Measurements from ENCODE around the gene RNF208. TPM values are rescaled to one million over a fixed set of nuclear protein-coding genes. Genes with fewer than 3 reads are reported as not detected.
"Not testable (repeated sequence)": the region's sequence is repeated elsewhere in the genome, so short reads cannot be mapped to it uniquely, and the experiment has no call there.

Gene RNF208
- polyA plus RNA-seq, 1 donor from 2014 or later, result not detected

DNA sequence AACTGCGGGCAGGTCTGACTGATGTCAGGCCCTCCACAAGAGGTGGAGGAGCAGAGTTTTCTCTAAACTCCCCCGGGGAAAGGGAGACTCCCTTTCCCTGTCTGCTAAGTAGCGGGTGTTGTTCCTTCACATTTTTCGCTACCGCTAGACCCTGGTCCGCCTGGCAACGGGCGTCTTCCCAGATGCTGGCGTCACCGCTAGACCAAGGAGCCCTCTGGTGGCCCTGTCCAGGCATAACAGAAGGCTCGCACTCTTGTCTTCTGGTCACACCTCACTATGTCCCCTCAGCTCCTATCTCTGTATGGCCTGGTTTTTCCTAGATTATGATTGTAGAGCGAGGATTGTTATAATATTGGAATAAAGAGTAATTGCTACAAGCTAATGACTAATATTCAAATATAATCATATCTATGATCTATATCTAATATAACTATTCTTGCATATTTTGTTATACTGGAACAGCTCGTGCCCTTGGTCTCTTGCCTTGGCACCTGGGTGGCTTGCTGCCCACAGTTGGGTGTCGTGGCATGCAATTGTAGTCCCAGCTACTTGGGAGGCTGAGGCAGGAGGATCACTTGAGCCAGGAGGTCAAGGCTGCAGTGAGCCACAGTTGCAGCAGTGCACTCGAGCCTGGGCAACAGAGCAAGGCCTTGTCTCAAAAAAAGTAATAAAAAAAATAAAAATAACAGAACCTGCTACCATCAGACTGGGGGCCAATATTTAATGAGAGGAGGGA, 40.3 kb upstream of the RNF208 start:
- not testable (repeated sequence) for H3K4me1 Mint-ChIP-seq, H3K27me3 Mint-ChIP-seq, H3K9me3 Mint-ChIP-seq, H3K36me3 Mint-ChIP-seq
- H3K27ac Mint-ChIP-seq, result peak overlapping the region in 1 of 3 donors; percentile 14
- H3K4me3 Mint-ChIP-seq, result peak overlapping the region in 1 of 4 donors; percentile 50

DNA sequence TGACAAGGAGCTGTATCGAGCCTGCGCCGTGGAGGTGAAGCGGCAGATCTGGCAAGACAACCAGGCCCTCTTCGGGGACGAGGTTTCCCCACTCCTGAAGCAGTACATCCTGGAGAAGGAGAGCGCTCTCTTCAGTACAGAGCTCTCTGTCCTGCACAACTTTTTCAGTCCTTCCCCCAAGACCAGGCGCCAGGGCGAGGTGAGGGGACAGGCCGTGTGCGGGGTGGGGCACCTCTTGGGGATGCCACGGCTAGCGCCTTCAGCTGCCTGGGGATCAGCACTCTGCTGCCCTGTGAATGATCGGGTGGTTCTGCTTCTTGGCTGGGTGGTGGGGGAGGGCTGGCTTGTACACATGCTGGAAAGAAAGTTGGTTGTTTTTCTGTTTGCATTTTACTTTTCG, 34.8 kb upstream of the RNF208 start:
- H3K27me3 Mint-ChIP-seq, result no peaks in the 10 kb centered on the region
- H3K4me3 Mint-ChIP-seq, result peak overlapping the region; percentile 84 to 96 (median 90)
- no peaks in the 10 kb centered on the region for H3K9me3 Mint-ChIP-seq
- H3K36me3 Mint-ChIP-seq, result peaks cover 1% of the 10 kb centered on the region
- peaks cover 4 to 16% (median 9%) of the 10 kb centered on the region in 3 donors for H3K4me1 Mint-ChIP-seq
- H3K27ac Mint-ChIP-seq, result no peak overlapping the region

DNA sequence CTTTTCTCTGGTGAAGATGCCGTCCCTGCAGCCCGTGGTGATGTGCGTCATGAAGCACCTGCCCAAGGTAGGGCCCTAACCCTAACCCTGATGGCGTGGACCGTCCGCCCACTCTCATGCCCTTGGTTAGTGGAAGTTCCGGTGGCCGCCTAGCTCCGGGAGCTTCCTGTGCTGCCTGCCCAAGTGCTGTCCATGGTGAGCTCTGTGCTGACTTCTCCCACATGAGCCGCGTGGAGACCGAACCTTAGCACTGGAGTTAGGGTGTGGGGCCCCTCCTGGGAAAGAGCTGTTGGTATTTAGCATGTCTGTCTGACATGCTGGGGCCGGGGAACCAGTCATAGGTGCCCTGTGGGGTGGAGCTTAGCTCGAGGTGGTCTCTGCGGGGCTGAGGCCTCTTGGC, 34.3 kb upstream of the RNF208 start:
- peak overlapping the region; percentile 89 to 96 (median 92) for H3K4me3 Mint-ChIP-seq

DNA sequence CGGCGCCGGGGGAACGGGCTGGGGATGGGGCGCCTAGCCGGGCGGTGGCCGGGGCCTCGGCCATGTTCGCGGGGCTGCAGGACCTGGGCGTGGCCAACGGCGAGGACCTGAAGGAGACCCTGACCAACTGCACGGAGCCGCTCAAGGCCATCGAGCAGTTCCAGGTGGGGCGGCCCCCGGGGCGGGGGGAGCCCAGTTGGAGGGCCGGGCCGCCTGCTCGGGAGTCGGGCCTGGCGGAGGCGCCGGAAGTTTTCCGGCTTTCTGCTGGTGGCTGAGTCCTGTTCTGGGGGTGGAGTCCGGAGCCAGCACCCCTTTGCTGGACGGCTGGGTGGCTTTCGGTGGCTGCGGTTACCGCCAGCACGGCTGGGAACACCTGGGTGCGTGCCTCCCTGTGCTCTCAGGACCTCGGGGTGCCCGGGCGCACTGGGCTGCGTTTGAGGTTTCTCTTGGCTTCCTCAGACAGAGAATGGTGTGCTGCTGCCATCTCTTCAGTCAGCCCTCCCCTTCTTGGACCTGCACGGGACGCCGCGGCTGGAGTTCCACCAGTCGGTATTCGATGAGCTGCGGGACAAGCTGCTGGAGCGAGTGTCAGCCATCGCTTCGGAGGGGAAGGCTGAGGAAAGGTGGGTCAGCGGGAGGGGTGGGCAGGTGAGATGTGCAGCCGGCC, 33.5 kb upstream of the RNF208 start:
- H3K27ac Mint-ChIP-seq, result peak overlapping the region; percentile 13 to 92 (median 89)
- no peaks in the 10 kb centered on the region for H3K9me3 Mint-ChIP-seq
- peaks cover 1% of the 10 kb centered on the region for H3K36me3 Mint-ChIP-seq
- no peaks in the 10 kb centered on the region for H3K27me3 Mint-ChIP-seq
- H3K4me3 Mint-ChIP-seq, result peak overlapping the region; percentile 89 to 96 (median 92)
- peaks cover 0 to 16% (median 5%) of the 10 kb centered on the region in 3 donors for H3K4me1 Mint-ChIP-seq

More for the DNA sequence above, 34.3 kb upstream of the RNF208 start:
- Mint-ChIP-seq H3K36me3 (peaks cover 1% of the 10 kb centered on the region), H3K27me3 (no peaks in the 10 kb centered on the region), H3K27ac (peak overlapping the region in 1 of 3 donors; percentile 13), H3K4me1 (peaks cover 0 to 16% (median 5%) of the 10 kb centered on the region in 3 donors), H3K9me3 (no peaks in the 10 kb centered on the region)

DNA sequence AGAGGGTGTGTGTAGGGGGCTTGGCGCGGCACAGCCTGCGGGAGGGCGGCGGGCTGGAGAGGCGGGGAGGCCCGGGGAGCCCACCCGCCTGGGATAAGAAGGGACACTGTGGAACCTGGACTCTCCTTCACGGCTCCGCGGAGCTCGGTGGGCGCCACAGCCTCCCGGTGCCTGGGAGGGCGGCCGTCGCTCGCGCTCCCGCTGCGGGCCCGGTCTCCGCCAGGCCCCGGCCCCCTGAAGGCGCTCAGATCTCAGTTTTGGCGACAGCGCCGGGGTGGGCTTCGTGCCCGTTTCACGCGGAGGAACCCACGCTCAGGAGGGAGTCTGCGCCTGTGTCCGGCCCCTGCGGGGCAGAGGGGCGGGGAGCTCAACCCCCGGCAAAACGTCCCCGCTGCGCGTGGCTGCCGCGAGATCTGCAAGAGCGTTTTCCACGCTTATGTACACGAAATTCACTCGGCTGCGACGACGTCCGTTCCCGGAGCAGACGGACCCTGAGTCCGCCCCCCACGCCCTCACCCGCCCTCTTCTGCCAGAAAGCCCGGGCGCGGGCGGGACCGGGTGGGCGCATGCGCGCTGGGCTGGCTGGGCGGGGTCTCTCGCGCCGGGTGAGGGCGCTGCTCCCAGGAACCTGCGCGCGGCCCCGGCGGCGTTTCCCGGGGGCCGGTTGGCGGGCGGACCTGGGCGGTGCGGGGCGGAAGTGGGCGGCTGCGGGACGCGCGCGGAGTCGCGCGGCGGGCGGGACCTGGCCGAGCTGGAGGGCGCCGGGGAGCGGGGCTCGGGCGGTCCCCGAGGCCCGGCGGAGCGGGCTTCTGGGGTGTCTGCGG, 32.8 kb upstream of the RNF208 start, which contains the start of gene NELFB:
Gene NELFB, plus strand, starts transcription at position 704 of the 824 bp plus-strand sequence.
- peaks cover 0 to 16% (median 5%) of the 10 kb centered on the region in 3 donors for H3K4me1 Mint-ChIP-seq
- H3K36me3 Mint-ChIP-seq, result peaks cover 1% of the 10 kb centered on the region
- H3K27ac Mint-ChIP-seq, result peak within 1 kb of the TSS; percentile 13 to 92 (median 89)
- no peaks in the 10 kb centered on the region for H3K27me3 Mint-ChIP-seq
- H3K9me3 Mint-ChIP-seq, result no peaks in the 10 kb centered on the region
- peak within 1 kb of the TSS; percentile 89 to 97 (median 93) for H3K4me3 Mint-ChIP-seq

DNA sequence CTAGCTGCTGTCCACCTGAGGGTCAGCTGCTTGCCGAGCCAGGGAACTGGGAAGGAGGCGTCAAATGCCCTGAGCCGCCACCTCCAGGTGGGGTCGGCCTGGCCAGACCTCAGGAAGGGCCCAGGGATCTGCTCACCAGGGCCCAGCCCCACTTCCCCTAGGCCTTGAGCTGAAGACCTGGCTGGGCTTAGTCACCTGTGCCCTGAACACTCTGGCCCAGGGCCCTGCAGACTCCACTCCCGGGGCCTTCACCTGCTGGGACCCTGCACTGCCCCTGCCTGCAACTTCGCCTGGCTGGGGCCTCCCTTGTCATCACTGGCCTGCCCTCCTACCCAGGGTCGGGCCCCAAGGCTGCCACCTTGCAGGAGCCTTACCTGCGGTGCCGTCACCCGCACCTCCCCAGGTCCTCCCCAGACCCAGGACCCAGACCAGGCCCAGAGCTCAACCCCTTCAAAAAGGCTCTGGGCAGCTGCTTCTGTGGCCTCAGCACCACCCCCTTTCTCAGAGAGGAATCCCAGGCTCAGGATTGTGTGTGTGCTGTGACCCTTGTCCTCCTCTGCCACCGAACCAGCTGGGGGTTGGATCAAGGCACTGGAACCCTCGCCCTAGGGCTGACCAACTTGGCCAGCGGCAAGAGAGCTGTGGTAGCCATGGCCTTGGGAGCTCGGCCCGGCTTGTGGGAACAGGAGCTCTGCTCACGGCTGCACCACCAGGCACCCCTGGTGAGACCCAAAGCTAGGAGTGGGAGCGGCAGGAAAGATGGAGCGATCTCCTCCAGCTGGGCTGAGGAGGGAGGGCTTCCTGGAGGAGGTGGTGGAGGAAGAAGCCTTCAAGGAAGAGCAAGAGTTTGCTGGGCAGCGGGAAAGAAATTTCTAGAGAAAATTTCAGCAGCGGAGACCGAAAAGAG, 31.9 kb upstream of the RNF208 start:
- Mint-ChIP-seq H3K36me3 (peaks cover 1% of the 10 kb centered on the region), H3K9me3 (no peaks in the 10 kb centered on the region), H3K27me3 (no peaks in the 10 kb centered on the region), H3K27ac (peak overlapping the region in 2 of 3 donors; percentile 33 to 88), H3K4me1 (peaks cover 0 to 16% (median 5%) of the 10 kb centered on the region in 3 donors), H3K4me3 (peak overlapping the region; percentile 78 to 97 (median 86))

DNA sequence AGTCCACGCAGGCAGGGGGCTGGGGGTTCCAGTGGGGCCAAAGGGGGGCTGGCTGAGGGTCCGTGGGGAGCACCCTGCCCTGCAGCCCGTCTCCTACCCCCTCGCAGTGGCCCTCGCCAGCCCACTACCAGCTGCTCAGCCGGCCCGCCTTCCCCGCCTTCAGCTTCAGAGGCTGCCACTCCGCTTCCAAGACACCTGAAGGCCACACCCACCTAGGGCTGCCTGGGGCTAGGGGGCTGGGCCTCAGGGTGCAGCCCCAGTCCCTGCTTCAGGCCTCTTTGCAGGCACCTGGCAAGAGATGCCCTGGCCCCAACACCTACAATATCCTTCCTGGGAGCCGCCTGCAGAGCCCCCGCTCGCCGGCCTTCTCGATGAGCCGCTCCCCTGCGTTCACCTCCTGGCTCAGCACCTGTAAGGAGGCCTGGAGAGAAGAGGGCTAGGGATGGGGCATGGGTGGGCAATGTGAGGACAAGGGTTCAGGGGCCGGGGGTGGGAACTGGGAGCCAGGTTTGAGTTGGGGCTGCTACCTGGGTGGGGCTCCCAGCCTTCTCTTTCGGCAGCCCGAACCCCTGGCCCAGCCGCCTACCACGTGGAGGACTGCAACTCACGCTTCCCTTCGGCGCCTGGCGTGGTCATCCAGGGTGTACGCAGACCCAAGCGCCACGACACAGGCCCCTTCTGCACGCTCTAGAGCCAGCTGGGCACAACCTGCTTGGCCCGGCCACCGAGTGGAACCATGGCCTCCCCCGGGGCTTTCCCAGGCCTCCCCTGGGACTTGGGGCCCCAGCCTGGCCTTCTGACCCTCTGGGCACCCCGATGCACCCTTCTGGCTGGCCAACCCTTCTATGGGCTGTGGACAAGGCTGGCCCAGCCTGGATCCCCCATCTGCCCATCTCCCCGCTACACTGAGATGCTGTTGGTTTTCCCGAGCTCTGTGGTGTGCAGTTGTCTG, 30.8 kb upstream of the RNF208 start:
- H3K4me3 Mint-ChIP-seq, result peak overlapping the region in 3 of 4 donors; percentile 65 to 97 (median 79)
- H3K27ac Mint-ChIP-seq, result peak overlapping the region in 1 of 3 donors; percentile 88
- peaks cover 1% of the 10 kb centered on the region for H3K36me3 Mint-ChIP-seq

DNA sequence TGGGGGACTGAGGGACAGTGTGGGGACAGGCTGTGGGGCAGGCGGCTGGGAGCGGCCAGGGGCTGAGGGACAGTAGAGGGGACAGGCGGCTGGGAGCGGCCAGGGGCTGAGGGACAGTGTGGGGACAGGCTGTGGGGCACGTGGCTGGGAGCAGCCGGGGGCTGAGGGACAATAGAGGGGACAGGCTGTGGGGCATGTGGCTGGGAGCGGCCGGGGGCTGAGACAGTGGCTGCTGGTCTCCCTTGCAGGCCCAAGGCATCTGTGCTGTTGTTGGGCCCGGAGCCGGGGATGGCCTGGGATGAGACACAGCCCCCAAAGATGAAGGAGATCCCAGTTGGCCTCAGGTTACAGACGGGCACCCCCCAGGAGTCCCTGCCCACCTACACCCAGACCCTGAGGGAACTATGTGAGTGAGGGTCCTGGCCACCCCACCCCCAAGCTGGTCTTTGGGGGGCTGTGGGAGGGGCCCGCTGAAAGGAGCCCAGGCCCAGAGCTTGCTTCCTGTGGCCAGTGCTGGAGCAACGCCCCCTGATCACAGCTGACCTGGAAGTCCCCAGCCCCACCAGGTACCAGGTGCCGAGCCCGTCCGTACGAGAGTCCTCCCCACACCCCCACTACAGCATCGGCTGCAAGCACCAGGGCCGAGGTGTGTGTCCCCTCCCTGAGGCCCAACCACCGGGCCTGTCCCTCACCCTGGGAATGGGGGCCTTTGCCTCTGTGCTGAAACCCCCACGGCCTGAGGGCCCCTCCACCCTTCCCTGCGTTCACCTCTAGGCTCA, 29.6 kb upstream of the RNF208 start:
- peaks cover 0 to 12% (median 5%) of the 10 kb centered on the region in 3 donors for H3K4me1 Mint-ChIP-seq
- no peak overlapping the region for H3K27ac Mint-ChIP-seq
- no peaks in the 10 kb centered on the region for H3K9me3 Mint-ChIP-seq
- no peak overlapping the region for H3K4me3 Mint-ChIP-seq
- H3K36me3 Mint-ChIP-seq, result no peaks in the 10 kb centered on the region
- H3K27me3 Mint-ChIP-seq, result no peaks in the 10 kb centered on the region

More for the DNA sequence above, 30.8 kb upstream of the RNF208 start:
- no peaks in the 10 kb centered on the region for H3K9me3 Mint-ChIP-seq
- no peaks in the 10 kb centered on the region for H3K27me3 Mint-ChIP-seq
- H3K4me1 Mint-ChIP-seq, result peaks cover 0 to 16% (median 5%) of the 10 kb centered on the region in 3 donors

DNA sequence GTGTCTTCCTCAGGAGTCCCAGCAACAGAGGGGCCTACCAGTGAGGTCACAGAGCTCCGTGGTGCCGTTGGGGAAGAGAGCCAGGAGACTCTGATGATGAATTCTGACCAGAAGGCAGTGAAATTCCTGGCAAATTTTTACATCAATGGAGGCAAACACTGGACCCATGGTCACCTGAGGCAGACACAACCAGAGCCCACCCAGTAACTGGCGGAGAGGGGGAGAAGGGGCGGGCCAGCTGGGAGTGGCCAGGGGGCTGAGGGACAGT, 29.1 kb upstream of the RNF208 start, which contains the start of gene STPG3:
Gene STPG3, plus strand, starts transcription at position 93 of the 268 bp plus-strand sequence. Its CDS starts 1 bp downstream, at position 94.
- Mint-ChIP-seq H3K27me3 (no peaks in the 10 kb centered on the region), H3K9me3 (no peaks in the 10 kb centered on the region), H3K36me3 (no peaks in the 10 kb centered on the region), H3K4me1 (peaks cover 0 to 7% (median 5%) of the 10 kb centered on the region in 3 donors), H3K4me3 (peak within 1 kb of the TSS in 1 of 4 donors; percentile 43), H3K27ac (peak within 1 kb of the TSS in 1 of 3 donors; percentile 74)

DNA sequence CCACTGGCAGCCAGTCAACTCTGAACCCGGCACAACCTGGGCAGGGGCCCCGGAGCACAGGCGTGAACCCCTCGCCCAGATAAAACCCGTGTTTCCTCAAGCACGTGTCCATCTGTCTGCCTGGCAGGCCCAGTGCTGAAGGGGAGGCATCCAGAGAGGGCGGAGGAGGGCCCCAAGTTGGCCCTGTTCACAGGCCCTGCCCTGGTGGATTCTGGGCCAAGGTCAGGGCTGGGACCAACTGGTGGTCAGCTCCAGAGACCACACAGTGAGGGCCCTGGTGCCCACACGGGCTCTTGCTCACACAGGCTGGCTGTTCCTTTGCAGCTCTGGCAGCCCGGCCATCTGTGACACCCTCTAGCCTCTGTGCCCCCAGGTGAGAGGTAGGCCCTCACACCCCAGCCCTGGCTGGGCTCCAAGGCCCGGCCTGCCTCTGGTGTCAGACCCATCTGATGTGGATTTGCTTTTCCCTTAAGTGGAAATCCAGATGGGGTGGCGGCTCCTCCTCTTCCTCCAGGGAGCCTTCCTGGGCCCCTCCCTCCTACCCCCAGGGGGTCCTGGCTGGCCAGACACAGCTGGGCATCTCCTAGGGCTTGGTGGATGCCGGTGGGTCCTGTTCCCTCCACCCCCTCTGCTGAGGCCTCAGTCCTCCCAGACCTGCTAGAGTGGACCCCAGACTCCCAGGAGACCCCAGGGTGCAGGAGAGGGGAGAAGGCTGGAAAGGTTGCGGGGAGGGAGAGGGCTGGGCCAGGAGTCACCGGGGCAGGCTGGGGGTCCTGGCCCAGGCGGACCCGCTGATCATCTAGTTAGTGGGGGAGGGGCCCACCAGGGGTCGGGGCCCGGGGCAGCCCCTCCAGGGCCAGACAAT, 28.5 kb upstream of the RNF208 start:
- Mint-ChIP-seq H3K9me3 (no peaks in the 10 kb centered on the region), H3K27me3 (no peaks in the 10 kb centered on the region), H3K27ac (peak overlapping the region in 1 of 3 donors; percentile 74), H3K4me3 (peak overlapping the region in 1 of 4 donors; percentile 43), H3K36me3 (no peaks in the 10 kb centered on the region), H3K4me1 (peaks cover 0 to 6% (median 5%) of the 10 kb centered on the region in 3 donors)

DNA sequence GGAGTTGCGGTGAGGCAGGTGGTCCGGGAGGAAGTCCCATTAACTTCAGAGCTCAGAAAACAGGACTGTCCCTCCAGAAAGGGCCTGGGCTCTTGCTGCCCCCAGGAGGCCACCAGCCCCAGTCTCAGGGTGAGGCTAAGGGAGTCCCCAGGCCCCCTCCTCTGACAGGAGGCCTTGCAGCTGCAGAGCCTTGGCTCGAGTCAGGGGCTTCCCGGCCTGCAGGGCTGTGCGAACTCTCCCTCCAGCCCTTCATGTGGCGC, 25.8 kb upstream of the RNF208 start:
- Mint-ChIP-seq H3K4me3 (no peak overlapping the region), H3K36me3 (no peaks in the 10 kb centered on the region), H3K4me1 (peaks cover 0 to 6% (median 2%) of the 10 kb centered on the region in 3 donors), H3K27me3 (no peaks in the 10 kb centered on the region), H3K27ac (no peak overlapping the region), H3K9me3 (no peaks in the 10 kb centered on the region)
